Adrenal gland (tissue), 12 donors: ENCODE data around the gene UQCC5. TPM values are rescaled to one million over a fixed set of nuclear protein-coding genes. Genes with fewer than 3 reads are reported as not detected.

Experiments
- DNase-seq, 7 donors: peaks; one replicate each; pipeline ENCODE4 v3.0.0-alpha.2; 2019 to 2020
- H3K27ac ChIP-seq, 5 donors: fragments of 200-600 bp; sonication (generic) in 4 of 5; 1 replicate in 3 of 5; 2 replicates in 2 of 5; pipeline versions ENCODE4 v1.5.1 to v1.8.0; 2016 to 2020; ENCODE audit warnings: mild to moderate bottlenecking in 1 of 5
- H3K27me3 ChIP-seq: fragments of 200-600 bp; 2 replicates; pipeline ENCODE4 v1.8.0; 2021
- H3K36me3 ChIP-seq, 2 donors: fragments of 200-600 bp; replicated peaks in 1 of 2; 1 replicate in 1 of 2; 2 replicates in 1 of 2; pipeline versions ENCODE4 v1.5.1 to v1.8.0; 2018 to 2022
- H3K4me1 ChIP-seq, 2 donors: fragments of 200-600 bp; replicated peaks in 1 of 2; 1 replicate in 1 of 2; 2 replicates in 1 of 2; pipeline versions ENCODE4 v1.5.1 to v1.8.0; 2018 to 2021
- H3K4me3 ChIP-seq, 4 donors: fragments of 200-600 bp; sonication (generic) in 3 of 4; one replicate each; pipeline ENCODE4 v1.5.1; 2016 to 2018
- H3K9me3 ChIP-seq, 3 donors: fragments of 200-600 bp; sonication (generic) in 1 of 3; replicated peaks in 1 of 3; 1 replicate in 2 of 3; 2 replicates in 1 of 3; pipeline versions ENCODE4 v1.5.1 to v1.8.0; 2016 to 2021
- CTCF ChIP-seq, 6 experiments: fragments of 450-650 bp in 4 of 6; fragments of 200-600 bp in 2 of 6; sonication (generic) in 1 of 6; IDR thresholded peaks; 1 replicate in 5 of 6; 2 replicates in 1 of 6; pipeline versions ENCODE4 v1.5.1 to v1.8.0; 2016 to 2021; ENCODE audit warnings: antibody characterized with exemption in 6 of 6, mild to moderate bottlenecking in 2 of 6, moderate library complexity in 1 of 6
- POLR2A ChIP-seq, 2 donors: fragments of 450-650 bp; IDR thresholded peaks; one replicate each; pipeline ENCODE4 v1.6.1; 2017; ENCODE audit warnings: antibody characterized with exemption in 2 of 2, mild to moderate bottlenecking in 2 of 2, moderate library complexity in 1 of 2
- WGBS, 4 donors: extraction: QIAGEN DNeasy Blood & Tissue Kit in 2 of 4; methylation state at CpG; one replicate each; pipeline versions ENCODE4 v1.1.5 to v1.1.7; 2013 to 2017; 5-methylcytosine and 5-hydroxymethylcytosine counted together
- intact Hi-C, 2 donors: fragments of 100-400 bp; cut with DNase I; formaldehyde crosslinking; loops; one replicate each; pipeline versions ENCODE4 v1.14.1 to v1.15.0; 2022 to 2023
- polyA plus RNA-seq, 3 donors: library from polyadenylated mRNA; stranded (reverse); fragments of 200-250 nt in 2 of 3; fragments of 350-450 nt in 1 of 3; fragmentation: Illumina TruSeq in 1 of 3; extraction: RNeasy Lipid Tissue Mini Kit (QIAGEN cat#74804) in 1 of 3; gene quantifications; one replicate each; pipeline ENCODE4 v1.2.3, GENCODE V29; 2013 to 2014
- total RNA-seq, 9 donors: library from RNA; depleted of rRNA in 4 of 9; stranded (reverse); fragments of >200 nt in 4 of 9; fragments of 120-200 nt in 1 of 9; fragmentation: NEBNext Ultra II Directional in 1 of 9; extraction: Animal tissue kit (Norgen Biotek cat#: 25700) in 1 of 9; gene quantifications; one replicate each; pipeline versions ENCODE4 v1.1.0 to v1.2.4, GENCODE V29; 2013 to 2023
- donor health status: healthy with polysubstance abuse.
- donor health status: Bipolar disorder and iron deficiency.
- donor health status: DM: yes; HTN: yes; CAD: no.
- donor health status: DM: no; HTN: no; CAD: no.
- donor health status: DM: no; HTN: no; CAD: no.
- donor health status: DM: yes; HTN: yes; CAD: no.

Gene UQCC5
- total and polyA plus RNA-seq, 12 donors = 1.1 to 330 (median 72.3) TPM

- intact Hi-C loops = no loop called here
- no peaks in the 10 kb centered on the region for H3K9me3 ChIP-seq
- DNase-seq = no peak
- TF ChIP-seq POLR2A (IDR thresholded peaks at IDR 0.05) = no peak
- H3K36me3 ChIP-seq = peaks cover 0 to 8% of the 10 kb centered on the region in 2 donors
- H3K4me1 ChIP-seq = no peaks in the 10 kb centered on the region
- H3K4me3 ChIP-seq = no peak overlapping the region
- H3K27ac ChIP-seq = no peak overlapping the region
- 90 to 97% (median 92%) methylated on average over 8 to 19 of the region's 19 CpGs for WGBS, 4 donors
- no peaks in the 10 kb centered on the region for H3K27me3 ChIP-seq
Measured at GRCh38 chr3:52516509-52517195, 19.8 kb upstream of the UQCC5 start.

- Histone ChIP-seq H3K36me3 (peaks cover 0 to 16% of the 10 kb centered on the region in 2 donors), H3K27ac (no peak overlapping the region), H3K4me1 (no peaks in the 10 kb centered on the region), H3K27me3 (no peaks in the 10 kb centered on the region), H3K4me3 (peak overlapping the region in 1 of 4 donors; percentile 24), H3K9me3 (no peaks in the 10 kb centered on the region)
- no peak for DNase-seq
- 85 to 92% (median 88%) methylated on average over 19 to 25 of the region's 25 CpGs for WGBS, 4 donors
- intact Hi-C loops = no loop called here
- TF ChIP-seq POLR2A (IDR thresholded peaks at IDR 0.05) = no peak
- no peak for TF ChIP-seq CTCF (IDR thresholded peaks at IDR 0.05)
Measured at GRCh38 chr3:52517796-52518722, 18.3 kb upstream of the UQCC5 start.

DNA sequence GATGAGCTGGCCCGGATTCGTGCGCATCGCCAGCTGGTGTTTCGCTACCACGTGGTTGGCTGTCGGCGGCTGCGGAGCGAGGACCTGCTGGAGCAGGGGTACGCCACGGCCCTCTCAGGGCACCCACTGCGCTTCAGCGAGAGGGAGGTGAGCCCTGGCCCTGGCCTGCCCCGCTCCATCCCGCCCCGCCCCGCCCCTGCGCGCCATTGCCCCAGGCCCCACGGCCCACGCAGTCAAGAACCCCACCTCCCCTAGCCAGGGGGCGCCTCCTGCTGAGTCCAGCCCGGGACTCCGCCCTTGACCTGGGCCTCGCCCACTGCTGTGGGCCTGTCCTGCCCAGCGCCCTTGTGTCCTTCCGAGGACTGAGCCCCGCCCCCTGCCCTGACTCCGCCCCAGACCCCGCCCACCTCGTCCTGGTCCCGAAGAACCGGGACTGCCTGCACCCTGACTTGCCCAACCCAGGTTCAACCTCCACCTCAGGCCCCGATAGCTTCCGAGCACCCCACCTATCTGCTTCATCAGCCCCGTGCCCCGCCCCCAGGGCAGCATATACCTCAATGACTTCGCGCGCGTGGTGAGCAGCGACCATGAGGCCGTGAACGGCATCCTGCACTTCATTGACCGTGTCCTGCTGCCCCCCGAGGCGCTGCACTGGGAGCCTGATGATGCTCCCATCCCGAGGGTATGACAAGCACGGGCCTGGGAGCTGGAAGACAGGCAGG, 17.5 kb upstream of the UQCC5 start:
- Histone ChIP-seq H3K4me3 (peak overlapping the region in 1 of 4 donors; percentile 24), H3K36me3 (peaks cover 0 to 25% of the 10 kb centered on the region in 2 donors), H3K27me3 (no peaks in the 10 kb centered on the region), H3K27ac (peak overlapping the region in 1 of 5 donors; percentile 20), H3K9me3 (no peaks in the 10 kb centered on the region), H3K4me1 (no peaks in the 10 kb centered on the region)
- no peak for TF ChIP-seq CTCF (IDR thresholded peaks at IDR 0.05)
- TF ChIP-seq POLR2A (IDR thresholded peaks at IDR 0.05) = no peak
- WGBS, 4 donors = 47 to 81% (median 63%) methylated on average over 16 to 50 of the region's 50 CpGs
- intact Hi-C loops = no loop called here
- peak in 1 of 7 donors; percentile 56 for DNase-seq

GRCh38 chr3:52519445-52520140, 16.8 kb upstream of the UQCC5 start:
- no peak for DNase-seq
- no peak overlapping the region for H3K27ac ChIP-seq
- H3K36me3 ChIP-seq = peaks cover 0 to 32% of the 10 kb centered on the region in 2 donors
- H3K9me3 ChIP-seq = no peaks in the 10 kb centered on the region
- H3K4me1 ChIP-seq = peaks cover 0 to 4% of the 10 kb centered on the region in 2 donors
- no peak overlapping the region for H3K4me3 ChIP-seq
- intact Hi-C loops = loop anchor here in 1 of 2 donors (5.0 kb wide), 1 partner anchor 32 kb away; no protein-coding TSS in a partner anchor
- TF ChIP-seq CTCF (IDR thresholded peaks at IDR 0.05) (no peak), POLR2A (IDR thresholded peaks at IDR 0.05) (no peak)
- WGBS, 4 donors = 91 to 96% (median 93%) methylated on average over 12 to 22 of the region's 22 CpGs
- H3K27me3 ChIP-seq = no peaks in the 10 kb centered on the region
